ENCODE results near the gene MAGEA6.
"Not testable (repeated sequence)": the region's sequence is repeated elsewhere in the genome, so short reads cannot be mapped to it uniquely, and the experiment has no call there.

The MAGEA6 gene, protein sequence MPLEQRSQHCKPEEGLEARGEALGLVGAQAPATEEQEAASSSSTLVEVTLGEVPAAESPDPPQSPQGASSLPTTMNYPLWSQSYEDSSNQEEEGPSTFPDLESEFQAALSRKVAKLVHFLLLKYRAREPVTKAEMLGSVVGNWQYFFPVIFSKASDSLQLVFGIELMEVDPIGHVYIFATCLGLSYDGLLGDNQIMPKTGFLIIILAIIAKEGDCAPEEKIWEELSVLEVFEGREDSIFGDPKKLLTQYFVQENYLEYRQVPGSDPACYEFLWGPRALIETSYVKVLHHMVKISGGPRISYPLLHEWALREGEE

GRCh38 chrX:152769549-152770289 lies at the start of gene MAGEA6:
TSS of gene MAGEA6 (minus strand) at chrX:152769689. CDS start at chrX:152767650, 2,039 bp downstream.
- not testable (repeated sequence) for DNase-seq (ENCODE audit: low read depth)

DNA sequence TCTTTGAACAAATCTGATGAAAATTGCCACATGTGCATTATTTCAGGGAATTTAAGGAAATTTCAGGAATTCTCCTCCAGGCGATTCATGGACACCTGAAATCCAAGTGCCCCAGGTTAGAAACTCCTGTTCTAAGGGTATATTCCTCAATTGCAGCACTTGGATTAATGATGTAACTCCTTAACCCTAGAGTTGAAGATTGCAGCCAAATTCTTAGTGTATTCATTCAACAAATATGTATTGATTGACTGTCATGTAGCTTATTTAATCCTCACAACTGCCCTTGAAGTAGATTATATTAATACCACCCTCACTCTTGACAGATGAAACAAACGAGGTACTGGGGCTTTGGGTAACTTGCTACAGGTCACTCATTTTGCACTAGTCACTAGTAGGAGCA lies 49.8 kb upstream of the MAGEA6 start:
- no peak for DNase-seq (ENCODE audit: low read depth)

DNA sequence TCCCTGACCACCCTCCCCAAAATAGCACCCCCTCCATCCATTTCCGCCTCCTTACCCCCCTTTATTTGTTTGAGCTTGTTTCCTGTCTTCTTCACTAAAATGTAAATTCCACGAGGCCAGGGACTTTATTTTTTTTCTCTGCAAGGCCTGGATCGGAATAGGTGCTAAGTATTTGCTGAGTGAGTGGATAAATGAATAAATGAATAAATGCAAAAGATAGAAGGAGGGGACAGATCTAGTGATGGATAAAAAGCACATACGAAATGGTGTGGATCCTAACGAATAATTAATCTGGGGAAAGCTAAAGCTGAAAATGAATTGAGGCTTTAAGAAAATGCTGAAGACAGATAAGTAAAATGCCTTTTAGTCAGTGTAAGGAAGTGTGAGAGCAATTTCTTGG lies 48.9 kb upstream of the MAGEA6 start:
- no peak for DNase-seq (ENCODE audit: low read depth)

GRCh38 chrX:152817078-152817764 lies 47.7 kb upstream of the MAGEA6 start:
- no peak for DNase-seq (ENCODE audit: low read depth)

- DNase-seq (ENCODE audit: low read depth) = no peak
These were observed 44.6 kb upstream of the MAGEA6 start for GRCh38 chrX:152814048-152814447.

- no peak for DNase-seq (ENCODE audit: low read depth)
These were observed 43.7 kb upstream of the MAGEA6 start for GRCh38 chrX:152813206-152813605.

- no peak for DNase-seq (ENCODE audit: low read depth)
These were observed 40.9 kb upstream of the MAGEA6 start for GRCh38 chrX:152810403-152810802.

DNA sequence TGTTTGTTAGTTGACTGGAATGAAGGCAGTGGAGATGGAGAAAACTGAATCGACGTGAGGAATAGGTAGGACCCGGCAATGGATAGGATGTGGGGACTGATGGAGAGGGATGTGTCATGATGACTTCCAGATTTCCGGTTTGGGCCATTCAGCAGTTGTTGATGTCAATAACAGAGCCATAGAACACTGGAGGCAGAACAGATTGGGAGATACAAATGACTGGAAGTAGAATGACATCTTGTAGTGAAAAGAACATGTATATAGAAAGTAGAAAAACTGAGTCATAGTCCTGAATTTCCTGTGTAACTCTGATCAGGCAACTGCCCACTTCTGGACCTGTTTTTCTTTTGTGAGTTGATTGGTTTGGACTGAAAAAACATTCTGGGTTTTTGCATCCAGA lies 36.5 kb upstream of the MAGEA6 start:
- no peak for DNase-seq (ENCODE audit: low read depth)

- DNase-seq (ENCODE audit: low read depth) = no peak
These were observed 29.5 kb upstream of the MAGEA6 start for GRCh38 chrX:152798945-152799344.

- DNase-seq (ENCODE audit: low read depth) = not testable (repeated sequence)
These were observed 17.6 kb upstream of the MAGEA6 start for GRCh38 chrX:152787062-152787461.

- DNase-seq (ENCODE audit: low read depth) = not testable (repeated sequence)
These were observed 2.9 kb downstream of the MAGEA6 start for GRCh38 chrX:152766562-152766961.

DNA sequence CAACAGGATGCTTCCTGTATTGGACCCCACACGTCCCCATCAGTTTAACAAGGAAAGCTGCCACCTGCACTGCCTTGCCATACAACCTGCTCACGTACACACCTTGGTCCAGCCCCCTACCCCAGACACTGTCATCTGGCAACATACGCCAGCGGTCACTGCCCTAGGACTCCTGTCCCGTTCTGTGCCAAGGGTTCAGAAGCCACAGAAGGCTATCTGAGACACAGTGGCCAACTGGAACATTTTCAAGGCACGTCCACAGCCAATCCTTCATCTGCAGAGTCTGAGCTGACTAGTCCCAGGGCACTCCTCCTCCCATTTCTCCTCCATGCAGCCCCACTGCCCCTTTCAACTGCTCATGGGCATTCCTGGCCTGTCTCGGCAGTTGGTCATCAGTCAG lies 7.9 kb downstream of the MAGEA6 start:
- DNase-seq (ENCODE audit: low read depth) = not testable (repeated sequence)

DNA sequence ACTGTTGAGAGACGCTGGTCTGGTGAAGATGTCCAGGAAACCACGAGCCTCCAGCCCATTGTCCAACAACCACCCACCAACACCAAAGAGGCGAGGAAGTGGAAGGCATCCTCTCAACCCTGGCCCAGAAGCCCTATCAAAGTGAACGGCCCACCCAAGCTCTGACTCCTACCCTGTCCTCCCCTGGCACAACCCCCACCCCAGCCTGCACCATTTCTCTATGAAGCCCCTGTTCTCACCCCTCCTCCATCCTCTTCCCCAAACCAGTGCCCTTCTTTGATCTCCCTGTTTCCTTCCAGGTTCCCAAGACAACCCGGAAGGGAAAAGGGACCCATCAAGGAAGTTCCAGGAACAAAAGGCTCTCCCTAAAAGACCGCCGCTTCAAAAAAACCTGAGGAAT lies 9.9 kb downstream of the MAGEA6 start:
- DNase-seq (ENCODE audit: low read depth) = not testable (repeated sequence)

DNA sequence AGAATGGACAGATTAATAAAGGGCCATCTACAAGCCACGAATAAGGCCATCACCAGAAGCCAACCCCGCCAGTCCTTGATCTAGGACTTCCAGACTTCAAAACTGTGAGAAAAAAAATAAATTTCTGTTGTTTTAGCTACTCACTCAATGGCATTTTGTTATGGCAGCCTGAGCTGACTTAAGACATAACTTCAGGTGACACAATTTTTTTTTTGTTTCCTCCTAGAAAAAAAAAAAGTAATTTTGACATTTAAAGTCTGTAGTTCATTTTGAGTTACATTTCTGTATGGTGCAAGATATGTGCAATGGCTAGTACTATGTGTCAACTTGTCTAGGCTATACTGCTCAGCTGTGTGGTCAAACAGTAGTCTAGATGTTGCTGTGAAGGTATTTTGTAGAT lies 10.6 kb downstream of the MAGEA6 start, which contains the start of gene CSAG3:
TSS of gene CSAG3 (plus strand) at position 301 of the 400 bp plus-strand sequence.
- DNase-seq (ENCODE audit: low read depth) = not testable (repeated sequence)

DNA sequence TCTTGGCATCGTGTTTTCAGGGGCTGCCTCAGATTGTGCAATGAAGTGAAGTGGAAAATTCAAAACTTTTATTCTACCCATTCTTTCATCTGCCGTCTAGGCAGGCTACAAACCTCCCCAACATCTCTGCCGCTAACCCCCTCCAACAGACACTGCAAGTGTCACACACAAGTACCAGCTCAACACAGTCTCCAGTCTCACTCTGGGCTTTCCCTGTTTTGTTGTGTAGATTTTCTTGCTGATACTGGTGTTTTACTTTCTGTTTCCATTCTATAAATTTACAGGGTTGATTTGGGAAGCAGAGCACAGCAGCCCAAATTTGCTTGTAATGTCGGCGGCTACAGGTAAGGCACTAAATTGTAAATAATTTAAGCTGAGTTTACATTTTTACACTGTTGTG lies 14.6 kb downstream of the MAGEA6 start:
- DNase-seq (ENCODE audit: low read depth) = not testable (repeated sequence)

DNA sequence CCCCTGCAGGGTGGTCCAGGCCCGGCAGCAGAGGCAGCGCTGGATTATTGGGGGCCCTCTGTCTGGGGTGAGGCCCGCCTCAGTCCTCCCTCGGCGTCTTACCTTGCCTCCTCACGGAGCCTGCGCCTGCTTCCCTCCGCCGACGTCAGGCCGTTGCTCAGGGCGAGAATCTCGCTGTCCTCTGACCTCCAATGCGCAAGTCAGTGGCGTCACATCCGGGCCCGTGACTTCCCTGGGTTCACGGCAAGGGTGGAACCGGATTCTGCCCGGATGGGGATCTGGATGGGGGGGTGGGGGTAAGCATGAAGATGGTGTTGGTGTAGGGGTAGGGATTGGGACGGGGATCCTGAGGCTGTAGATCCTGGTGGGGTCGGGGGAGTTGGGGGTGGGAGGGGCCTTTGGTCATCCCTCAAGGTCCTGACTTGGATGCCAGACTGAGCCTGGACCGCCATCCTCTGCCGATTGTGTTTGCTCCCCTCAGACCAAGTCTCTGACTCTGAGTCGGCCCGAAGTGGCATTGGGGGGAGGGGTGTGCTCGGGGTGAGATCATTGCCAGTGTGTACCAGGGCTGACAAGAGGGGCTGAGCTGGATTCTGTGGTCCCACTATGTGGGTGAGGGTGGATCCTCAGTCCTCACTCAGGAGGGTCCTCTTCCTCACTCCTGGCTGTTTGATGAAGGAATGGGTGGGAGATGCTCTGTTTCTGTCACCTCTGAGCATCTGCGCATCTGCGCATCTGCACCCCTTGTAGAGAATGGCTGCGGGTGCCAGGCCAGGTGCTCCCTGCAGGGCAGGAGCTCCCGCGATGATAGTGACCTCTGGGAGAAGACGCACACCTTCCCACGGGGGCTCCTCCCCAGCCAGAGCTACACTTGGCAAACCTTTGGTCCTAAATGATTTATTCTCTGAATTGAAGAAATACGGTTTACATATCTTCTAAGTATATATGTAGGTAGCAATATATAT lies 15.5 kb downstream of the MAGEA6 start, which contains the start of gene MAGEA2:
TSS of gene MAGEA2 (minus strand) at position 157 of the 965 bp plus-strand sequence. CDS start 2,479 bp downstream, outside the sequence.
- not testable (repeated sequence) for DNase-seq (ENCODE audit: low read depth)

DNA sequence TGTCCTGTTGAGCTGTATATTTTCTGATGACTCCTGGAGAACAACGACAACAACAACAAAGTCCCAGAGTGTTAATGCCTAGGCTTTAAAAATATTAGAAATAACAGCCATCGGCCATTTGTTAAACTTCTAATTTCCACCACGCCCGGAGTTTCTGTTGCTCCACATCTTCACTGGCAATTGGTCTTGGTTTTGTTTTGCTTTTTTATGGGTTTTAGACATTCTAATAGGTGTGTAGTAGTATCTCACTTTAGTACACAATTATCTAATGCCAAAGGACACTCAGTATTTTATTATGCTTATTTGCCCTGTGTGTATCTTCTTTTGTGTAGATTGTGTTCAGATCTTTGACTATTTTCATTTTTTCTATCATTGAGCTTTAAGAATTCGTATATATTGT lies 30.9 kb downstream of the MAGEA6 start:
- DNase-seq (ENCODE audit: low read depth) = no peak

DNA sequence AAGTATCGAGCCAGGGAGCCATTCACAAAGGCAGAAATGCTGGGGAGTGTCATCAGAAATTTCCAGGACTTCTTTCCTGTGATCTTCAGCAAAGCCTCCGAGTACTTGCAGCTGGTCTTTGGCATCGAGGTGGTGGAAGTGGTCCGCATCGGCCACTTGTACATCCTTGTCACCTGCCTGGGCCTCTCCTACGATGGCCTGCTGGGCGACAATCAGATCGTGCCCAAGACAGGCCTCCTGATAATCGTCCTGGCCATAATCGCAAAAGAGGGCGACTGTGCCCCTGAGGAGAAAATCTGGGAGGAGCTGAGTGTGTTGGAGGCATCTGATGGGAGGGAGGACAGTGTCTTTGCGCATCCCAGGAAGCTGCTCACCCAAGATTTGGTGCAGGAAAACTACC lies 33.0 kb downstream of the MAGEA6 start:
- not testable (repeated sequence) for DNase-seq (ENCODE audit: low read depth)

GRCh38 chrX:152735860-152736511 lies 33.5 kb downstream of the MAGEA6 start:
- no peak for DNase-seq (ENCODE audit: low read depth)

GRCh38 chrX:152735101-152735500 lies 34.4 kb downstream of the MAGEA6 start:
- DNase-seq (ENCODE audit: low read depth) = no peak
